Heart left ventricle (tissue), 16 donors: ENCODE results near the gene CHCHD3. TPM values are rescaled to one million over a fixed set of nuclear protein-coding genes. Genes with fewer than 3 reads are reported as not detected.

Experiments
- ATAC-seq, 4 donors: fragments of 200-7000 bp; cut with Tn5 transposase; one replicate each; pipeline ENCODE4 v1.9.1; 2020 to 2022; ENCODE audit warnings: moderate library complexity in 4 of 4, mild to moderate bottlenecking in 3 of 4, moderate number of reproducible peaks in 1 of 4
- DNase-seq, 5 donors: peaks; one replicate each; pipeline ENCODE4 v3.0.0-alpha.2; 2020
- H3K27ac ChIP-seq, 12 donors: fragments of 200-600 bp; sonication (generic) in 4 of 12; one replicate each; pipeline versions ENCODE4 v1.5.0 to v1.8.0; 2016 to 2022; ENCODE audit warnings: mild to moderate bottlenecking in 2 of 12
- H3K27me3 ChIP-seq, 9 donors: fragments of 200-600 bp; sonication (generic) in 2 of 9; one replicate each; pipeline versions ENCODE4 v1.5.1 to v1.8.0; 2016 to 2022; ENCODE audit warnings: mild to moderate bottlenecking in 3 of 9
- H3K36me3 ChIP-seq, 9 donors: fragments of 200-600 bp; sonication (generic) in 2 of 9; one replicate each; pipeline versions ENCODE4 v1.5.0 to v1.8.0; 2018 to 2022; ENCODE audit warnings: mild to moderate bottlenecking in 2 of 9
- H3K4me1 ChIP-seq, 12 donors: fragments of 200-600 bp; sonication (generic) in 4 of 12; one replicate each; pipeline versions ENCODE4 v1.5.0 to v1.8.0; 2016 to 2022; ENCODE audit warnings: mild to moderate bottlenecking in 3 of 12
- H3K4me3 ChIP-seq, 12 donors: fragments of 200-600 bp; sonication (generic) in 4 of 12; one replicate each; pipeline versions ENCODE4 v1.5.0 to v1.8.0; 2017 to 2022; ENCODE audit warnings: mild to moderate bottlenecking in 9 of 12, moderate library complexity in 4 of 12
- H3K9me3 ChIP-seq, 12 donors: fragments of 200-600 bp; sonication (generic) in 4 of 12; one replicate each; pipeline versions ENCODE4 v1.5.0 to v1.8.0; 2016 to 2022; ENCODE audit warnings: mild to moderate bottlenecking in 1 of 12
- POLR2A ChIP-seq, 2 donors: fragments of 450-650 bp; IDR thresholded peaks; one replicate each; pipeline ENCODE4 v1.6.1; 2017; ENCODE audit warnings: antibody characterized with exemption in 2 of 2, mild to moderate bottlenecking in 2 of 2, moderate library complexity in 2 of 2
- WGBS, 4 donors: extraction: QIAGEN DNeasy Blood & Tissue Kit in 2 of 4; methylation state at CpG; one replicate each; pipeline versions ENCODE4 v1.1.5 to v1.1.7; 2013 to 2018; 5-methylcytosine and 5-hydroxymethylcytosine counted together
- intact Hi-C, 10 donors: fragments of 100-400 bp; cut with DNase I; formaldehyde crosslinking; loops; one replicate each; pipeline versions ENCODE4 v1.11.1 to v1.14.2; 2022
- polyA plus RNA-seq, 2 donors: library from polyadenylated mRNA; stranded (reverse); fragments of 200-250 nt; gene quantifications; one replicate each; pipeline ENCODE4 v1.2.3, GENCODE V29; 2013
- total RNA-seq, 9 donors: library from RNA; depleted of rRNA in 2 of 9; stranded (reverse); fragments of >200 nt in 2 of 9; fragmentation: NEBNext Ultra II Directional in 3 of 9; extraction: Animal tissue kit (Norgen Biotek cat#: 25700) in 3 of 9; gene quantifications; one replicate each; pipeline versions ENCODE4 v1.1.0 to v1.2.4, GENCODE V29; 2016 to 2023
- TF ChIP-seq, protein P1 (sequence below), 12 donors: fragments of 200-600 bp; sonication (generic) in 4 of 12; IDR thresholded peaks; one replicate each; pipeline versions ENCODE4 v1.5.0 to v1.8.0; 2018 to 2022; ENCODE audit warnings: antibody characterized with exemption in 12 of 12, mild to moderate bottlenecking in 5 of 12
- donor health status: ischemic (EF 13 %, LVEDD 7.1; RV severe dilation, severe dysfunction).
- donor health status: healthy with polysubstance abuse.
- donor health status: DM: no; HTN: yes; CAD: no.
- donor health status: DM: no; HTN: no; CAD: no.
- donor health status: ischemic (EF 25% LVEDD 6.9; RV normal size, moderate dysfunction).
- donor health status: ischemic (EF 25% LVEDD 5.7; RV mildly dilated, moderate dysfunction).
- donor health status: healthy.
- donor health status: DM: yes; HTN: yes; CAD: no.
- donor health status: ischemic (EF 35%, LVEDD 5.7; RV mildly dilated, moderate dysfunction).
- donor health status: nonischemic (EF 11% LVEDD 7.7; RV severe dilation, severe dysfunction).
- donor health status: DM: yes; HTN: yes; CAD: no.
- donor health status: PGD.
- donor health status: ischemic (EF 29% LVEDD 5.4; RV normal size, mild dysfunction).
- donor health status: nonischemic (EF 23%, LVEDD 6.1; RV moderate dilation, normal function).

CHCHD3 gene
- total and polyA plus RNA-seq, 11 donors = 92.9 to 197 (median 176) TPM

GRCh38 chr7:133061792-133062191 lies 20.1 kb downstream of the CHCHD3 start:
- WGBS, 4 donors = 42 to 54% (median 49%) methylated on average over 2 of the region's 2 CpGs
- no peak for DNase-seq
- Histone ChIP-seq H3K4me1 (peaks cover 0 to 63% (median 26%) of the 10 kb centered on the region in 12 donors), H3K36me3 (peaks cover 0 to 7% (median under 1%) of the 10 kb centered on the region in 9 donors), H3K27ac (peak overlapping the region in 4 of 12 donors; percentile 5 to 41 (median 25)), H3K27me3 (no peaks in the 10 kb centered on the region), H3K4me3 (no peak overlapping the region), H3K9me3 (no peaks in the 10 kb centered on the region)
- ATAC-seq = peak in 2 of 4 donors; percentile 30 to 49
- TF ChIP-seq POLR2A (IDR thresholded peaks at IDR 0.05) = no peak
- TF ChIP-seq, protein P1, sequence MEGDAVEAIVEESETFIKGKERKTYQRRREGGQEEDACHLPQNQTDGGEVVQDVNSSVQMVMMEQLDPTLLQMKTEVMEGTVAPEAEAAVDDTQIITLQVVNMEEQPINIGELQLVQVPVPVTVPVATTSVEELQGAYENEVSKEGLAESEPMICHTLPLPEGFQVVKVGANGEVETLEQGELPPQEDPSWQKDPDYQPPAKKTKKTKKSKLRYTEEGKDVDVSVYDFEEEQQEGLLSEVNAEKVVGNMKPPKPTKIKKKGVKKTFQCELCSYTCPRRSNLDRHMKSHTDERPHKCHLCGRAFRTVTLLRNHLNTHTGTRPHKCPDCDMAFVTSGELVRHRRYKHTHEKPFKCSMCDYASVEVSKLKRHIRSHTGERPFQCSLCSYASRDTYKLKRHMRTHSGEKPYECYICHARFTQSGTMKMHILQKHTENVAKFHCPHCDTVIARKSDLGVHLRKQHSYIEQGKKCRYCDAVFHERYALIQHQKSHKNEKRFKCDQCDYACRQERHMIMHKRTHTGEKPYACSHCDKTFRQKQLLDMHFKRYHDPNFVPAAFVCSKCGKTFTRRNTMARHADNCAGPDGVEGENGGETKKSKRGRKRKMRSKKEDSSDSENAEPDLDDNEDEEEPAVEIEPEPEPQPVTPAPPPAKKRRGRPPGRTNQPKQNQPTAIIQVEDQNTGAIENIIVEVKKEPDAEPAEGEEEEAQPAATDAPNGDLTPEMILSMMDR (IDR thresholded peaks at IDR 0.05) = no peak
- intact Hi-C loops = no loop called here

GRCh38 chr7:133061357-133061756 lies 20.5 kb downstream of the CHCHD3 start:
- no peak for TF ChIP-seq POLR2A (IDR thresholded peaks at IDR 0.05)
- TF ChIP-seq, protein P1 (IDR thresholded peaks at IDR 0.05) = no peak
- H3K4me3 ChIP-seq = no peak overlapping the region
- H3K36me3 ChIP-seq = peaks cover 0 to 3% (median 0%) of the 10 kb centered on the region in 9 donors
- peak in 2 of 5 donors; percentile 32 to 43 for DNase-seq
- intact Hi-C loops = no loop called here
- 40 to 51% (median 48%) methylated on average over 2 of the region's 2 CpGs for WGBS, 4 donors
- peak; percentile 83 to 92 (median 88) for ATAC-seq
- H3K27ac ChIP-seq = peak overlapping the region in 2 of 12 donors; percentile 17 to 41
- no peaks in the 10 kb centered on the region for H3K27me3 ChIP-seq
- H3K9me3 ChIP-seq = no peaks in the 10 kb centered on the region
- H3K4me1 ChIP-seq = peaks cover 0 to 65% (median 29%) of the 10 kb centered on the region in 12 donors

DNA sequence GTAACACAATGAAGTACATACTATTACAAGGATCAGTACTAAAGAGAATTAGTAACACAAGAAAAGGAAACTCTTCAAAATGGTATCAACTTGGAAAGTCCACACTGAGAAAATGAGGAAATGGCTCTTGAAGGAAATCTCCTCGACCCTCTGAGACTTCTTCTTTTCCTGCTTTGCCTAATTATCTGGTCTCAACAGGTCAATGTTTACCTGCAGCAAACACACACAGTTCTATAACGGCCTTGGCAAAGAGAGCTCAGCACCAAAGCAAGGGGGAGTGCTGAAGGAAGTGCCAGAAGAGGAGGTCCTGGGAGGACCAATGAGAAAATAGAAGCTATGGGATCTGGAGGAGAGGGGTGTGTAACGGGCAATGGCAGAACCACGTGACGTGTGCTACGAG lies 21.9 kb downstream of the CHCHD3 start:
- DNase-seq (no peak), ATAC-seq (no peak)
- Histone ChIP-seq H3K9me3 (no peaks in the 10 kb centered on the region), H3K4me1 (peaks cover 0 to 72% (median 34%) of the 10 kb centered on the region in 12 donors), H3K27ac (no peak overlapping the region), H3K36me3 (no peaks in the 10 kb centered on the region), H3K4me3 (no peak overlapping the region), H3K27me3 (no peaks in the 10 kb centered on the region)
- intact Hi-C loops = no loop called here
- 84 to 87% (median 85%) methylated on average over 6 of the region's 6 CpGs for WGBS, 4 donors
- TF ChIP-seq, protein P1 (IDR thresholded peaks at IDR 0.05) = no peak
- no peak for TF ChIP-seq POLR2A (IDR thresholded peaks at IDR 0.05)

DNA sequence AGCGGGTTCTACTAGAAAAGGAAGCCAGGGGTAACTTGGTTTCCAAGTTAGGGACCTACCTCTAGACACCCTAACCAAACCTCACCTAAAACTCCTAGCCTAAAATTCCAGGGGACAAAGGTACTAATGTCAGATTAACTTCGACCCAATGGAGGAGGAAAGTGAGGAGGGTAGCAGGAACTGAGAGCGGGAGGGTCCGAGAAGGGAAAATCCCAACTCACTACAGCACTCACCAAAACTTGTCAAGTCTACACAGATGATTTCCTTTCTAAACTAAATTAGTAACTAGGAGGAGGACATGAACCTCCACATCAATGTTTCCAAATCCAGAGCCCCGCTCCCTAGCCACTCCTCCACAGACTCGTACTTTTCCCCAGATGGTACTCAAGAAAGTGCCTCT lies 22.6 kb downstream of the CHCHD3 start:
- intact Hi-C loops = no loop called here
- TF ChIP-seq, protein P1 (IDR thresholded peaks at IDR 0.05) = no peak
- no peak for TF ChIP-seq POLR2A (IDR thresholded peaks at IDR 0.05)
- no peak for DNase-seq
- peaks cover 0 to 70% (median 31%) of the 10 kb centered on the region in 12 donors for H3K4me1 ChIP-seq
- H3K27ac ChIP-seq = no peak overlapping the region
- no peaks in the 10 kb centered on the region for H3K36me3 ChIP-seq
- no peaks in the 10 kb centered on the region for H3K9me3 ChIP-seq
- 94 to 97% (median 97%) methylated on average over 6 of the region's 6 CpGs for whole genome bisulfite sequencing, 4 donors
- no peak overlapping the region for H3K4me3 ChIP-seq
- no peaks in the 10 kb centered on the region for H3K27me3 ChIP-seq
- ATAC-seq = no peak
